Smooth muscle cell of the coronary artery (primary cell): ENCODE data around the gene CAND1. TPM values are rescaled to one million over a fixed set of nuclear protein-coding genes. Genes with fewer than 3 reads are reported as not detected.

Experiments
- total RNA-seq: library from RNA; depleted of rRNA; stranded (reverse); fragments of >200 nt; gene quantifications from 2 replicates; pipeline ENCODE4 v1.2.3, GENCODE V29; 2014; ENCODE audit warnings: low replicate concordance

The CAND1 gene
- 143 and 155 TPM in 2 replicates for total RNA-seq

DNA sequence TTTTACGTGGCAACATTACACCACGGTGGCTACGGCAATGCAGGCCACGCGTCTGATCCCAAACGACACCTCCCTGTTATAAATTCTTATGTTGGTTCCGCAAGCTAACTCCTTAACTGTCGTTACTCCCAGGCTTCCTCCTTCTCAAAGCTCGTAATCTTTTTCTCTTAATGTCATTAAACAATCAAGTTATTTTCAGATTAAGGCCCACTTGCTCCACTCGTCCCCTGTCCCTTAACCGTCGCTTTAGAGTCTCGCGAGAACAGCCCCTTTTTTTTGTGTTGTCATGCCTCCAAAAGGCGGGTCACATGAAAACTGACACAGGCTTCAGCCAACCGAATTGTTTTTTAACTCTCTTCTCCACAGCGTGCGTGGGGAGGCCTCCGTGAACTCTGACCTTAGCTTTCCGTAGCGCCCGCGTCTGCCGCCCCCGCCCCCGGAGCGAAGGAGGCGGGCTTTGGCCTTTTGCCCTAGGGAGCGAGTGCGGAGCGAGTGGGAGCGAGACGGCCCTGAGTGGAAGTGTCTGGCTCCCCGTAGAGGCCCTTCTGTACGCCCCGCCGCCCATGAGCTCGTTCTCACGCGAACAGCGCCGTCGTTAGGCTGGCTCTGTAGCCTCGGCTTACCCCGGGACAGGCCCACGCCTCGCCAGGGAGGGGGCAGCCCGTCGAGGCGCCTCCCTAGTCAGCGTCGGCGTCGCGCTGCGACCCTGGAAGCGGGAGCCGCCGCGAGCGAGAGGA lies at the start of gene CAND1:
CAND1 (plus strand) TSS at position 463 of the 737 bp plus-strand sequence. CDS start 360 bp downstream, outside the sequence.

